Measurements from ENCODE around the gene ZNF70.
"Not testable (repeated sequence)": the region's sequence is repeated elsewhere in the genome, so short reads cannot be mapped to it uniquely, and the experiment has no call there.

The ZNF70 gene

GRCh38 chr22:23745791-23746190 is 5.1 kb downstream of the ZNF70 start:
- DNase-seq, result peak in 1 of 3 donors; percentile 15
- Histone ChIP-seq H3K4me3 (ENCODE audit: control insufficient read depth in 1 of 7, extremely low read depth in 1 of 7, insufficient read depth in 4 of 7, low read depth in 2 of 7, low read length in 6 of 7) (peak overlapping the region in 2 of 7 experiments; percentile 16 to 36), H3K36me3 (ENCODE audit: control insufficient read depth in 4 of 4, insufficient read depth in 4 of 4, low read length in 3 of 4) (peaks cover 12 to 44% (median 30%) of the 10 kb centered on the region in 4 experiments), H3K4me1 (ENCODE audit: control extremely low read depth in 1 of 4, control insufficient read depth in 4 of 4, insufficient read depth in 4 of 4, low read length in 3 of 4) (peaks cover 3 to 31% (median 25%) of the 10 kb centered on the region in 4 experiments), H3K27ac (ENCODE audit: insufficient read depth in 1 of 2, low read depth in 1 of 2, low read length in 2 of 2, poor library complexity in 1 of 2, severe bottlenecking in 2 of 2) (no peak overlapping the region), H3K9me3 (ENCODE audit: control extremely low read depth in 1 of 5, control insufficient read depth in 4 of 5, insufficient read depth in 2 of 5, low read depth in 1 of 5, low read length in 4 of 5) (no peaks in the 10 kb centered on the region), H3K27me3 (replicated peaks in 2 of 5; ENCODE audit: control insufficient read depth in 4 of 5, insufficient read depth in 5 of 5, low read length in 4 of 5) (no peaks in the 10 kb centered on the region)
- WGBS (ENCODE audit: insufficient coverage), result 33% methylated on average over 5 of the region's 6 CpGs
- ChIA-PET CTCF (interaction anchor here (1.0 kb wide), 1 partner anchor 52 kb away, joined by 3 read pairs; no protein-coding TSS in a partner anchor), POLR2A (interaction anchor here (0.6 kb wide), 1 partner anchor 25 kb away, joined by 3 read pairs; no protein-coding TSS in a partner anchor)

- H3K27me3 ChIP-seq (replicated peaks in 2 of 5; ENCODE audit: control insufficient read depth in 4 of 5, insufficient read depth in 5 of 5, low read length in 4 of 5), result no peaks in the 10 kb centered on the region
- DNase-seq, result no peak
- no peak overlapping the region for H3K27ac ChIP-seq (ENCODE audit: insufficient read depth in 1 of 2, low read depth in 1 of 2, low read length in 2 of 2, poor library complexity in 1 of 2, severe bottlenecking in 2 of 2)
- peaks cover 12 to 46% (median 30%) of the 10 kb centered on the region in 4 experiments for H3K36me3 ChIP-seq (ENCODE audit: control insufficient read depth in 4 of 4, insufficient read depth in 4 of 4, low read length in 3 of 4)
- no peak overlapping the region for H3K4me3 ChIP-seq (ENCODE audit: control insufficient read depth in 1 of 7, extremely low read depth in 1 of 7, insufficient read depth in 4 of 7, low read depth in 2 of 7, low read length in 6 of 7)
- H3K9me3 ChIP-seq (ENCODE audit: control extremely low read depth in 1 of 5, control insufficient read depth in 4 of 5, insufficient read depth in 2 of 5, low read depth in 1 of 5, low read length in 4 of 5), result no peaks in the 10 kb centered on the region
- CTCF ChIA-PET, result interaction anchor here (1.7 kb wide), 1 partner anchor 9 kb away, joined by 6 read pairs; no protein-coding TSS in a partner anchor
- whole genome bisulfite sequencing (ENCODE audit: insufficient coverage), result 97% methylated on average over 13 of the region's 14 CpGs
- H3K4me1 ChIP-seq (ENCODE audit: control extremely low read depth in 1 of 4, control insufficient read depth in 4 of 4, insufficient read depth in 4 of 4, low read length in 3 of 4), result peaks cover 2 to 19% (median 12%) of the 10 kb centered on the region in 4 experiments
- POLR2A ChIA-PET, result no interaction called here
Measured at GRCh38 chr22:23744485-23744884, 6.4 kb downstream of the ZNF70 start.

GRCh38 chr22:23744001-23744400 is 6.9 kb downstream of the ZNF70 start:
- CTCF ChIA-PET, result interaction anchor here (1.7 kb wide), 1 partner anchor 8 kb away, joined by 6 read pairs; no protein-coding TSS in a partner anchor
- no peak for DNase-seq
- H3K27ac ChIP-seq (ENCODE audit: insufficient read depth in 1 of 2, low read depth in 1 of 2, low read length in 2 of 2, poor library complexity in 1 of 2, severe bottlenecking in 2 of 2), result no peak overlapping the region
- WGBS (ENCODE audit: insufficient coverage), result 97% methylated on average over 11 of the region's 13 CpGs
- peaks cover 12 to 46% (median 30%) of the 10 kb centered on the region in 4 experiments for H3K36me3 ChIP-seq (ENCODE audit: control insufficient read depth in 4 of 4, insufficient read depth in 4 of 4, low read length in 3 of 4)
- H3K9me3 ChIP-seq (ENCODE audit: control extremely low read depth in 1 of 5, control insufficient read depth in 4 of 5, insufficient read depth in 2 of 5, low read depth in 1 of 5, low read length in 4 of 5), result no peaks in the 10 kb centered on the region
- no peak overlapping the region for H3K4me3 ChIP-seq (ENCODE audit: control insufficient read depth in 1 of 7, extremely low read depth in 1 of 7, insufficient read depth in 4 of 7, low read depth in 2 of 7, low read length in 6 of 7)
- H3K27me3 ChIP-seq (replicated peaks in 2 of 5; ENCODE audit: control insufficient read depth in 4 of 5, insufficient read depth in 5 of 5, low read length in 4 of 5), result no peaks in the 10 kb centered on the region
- peaks cover 2 to 18% (median 11%) of the 10 kb centered on the region in 4 experiments for H3K4me1 ChIP-seq (ENCODE audit: control extremely low read depth in 1 of 4, control insufficient read depth in 4 of 4, insufficient read depth in 4 of 4, low read length in 3 of 4)
- POLR2A ChIA-PET, result no interaction called here

- H3K27ac ChIP-seq (ENCODE audit: insufficient read depth in 1 of 2, low read depth in 1 of 2, low read length in 2 of 2, poor library complexity in 1 of 2, severe bottlenecking in 2 of 2), result no peak overlapping the region
- H3K36me3 ChIP-seq (ENCODE audit: control insufficient read depth in 4 of 4, insufficient read depth in 4 of 4, low read length in 3 of 4), result peaks cover 12 to 46% (median 30%) of the 10 kb centered on the region in 4 experiments
- ChIA-PET POLR2A (no interaction called here), CTCF (no interaction called here)
- 100% methylated on average over 1 of the region's 2 CpGs for WGBS (ENCODE audit: insufficient coverage)
- no peaks in the 10 kb centered on the region for H3K9me3 ChIP-seq (ENCODE audit: control extremely low read depth in 1 of 5, control insufficient read depth in 4 of 5, insufficient read depth in 2 of 5, low read depth in 1 of 5, low read length in 4 of 5)
- no peak for DNase-seq
- H3K4me1 ChIP-seq (ENCODE audit: control extremely low read depth in 1 of 4, control insufficient read depth in 4 of 4, insufficient read depth in 4 of 4, low read length in 3 of 4), result peaks cover 2 to 18% (median 11%) of the 10 kb centered on the region in 4 experiments
- no peaks in the 10 kb centered on the region for H3K27me3 ChIP-seq (replicated peaks in 2 of 5; ENCODE audit: control insufficient read depth in 4 of 5, insufficient read depth in 5 of 5, low read length in 4 of 5)
- H3K4me3 ChIP-seq (ENCODE audit: control insufficient read depth in 1 of 7, extremely low read depth in 1 of 7, insufficient read depth in 4 of 7, low read depth in 2 of 7, low read length in 6 of 7), result no peak overlapping the region
Measured at GRCh38 chr22:23743303-23743705, 7.6 kb downstream of the ZNF70 start.

- peaks cover 12 to 46% (median 30%) of the 10 kb centered on the region in 4 experiments for H3K36me3 ChIP-seq (ENCODE audit: control insufficient read depth in 4 of 4, insufficient read depth in 4 of 4, low read length in 3 of 4)
- no peak overlapping the region for H3K4me3 ChIP-seq (ENCODE audit: control insufficient read depth in 1 of 7, extremely low read depth in 1 of 7, insufficient read depth in 4 of 7, low read depth in 2 of 7, low read length in 6 of 7)
- H3K9me3 ChIP-seq (ENCODE audit: control extremely low read depth in 1 of 5, control insufficient read depth in 4 of 5, insufficient read depth in 2 of 5, low read depth in 1 of 5, low read length in 4 of 5), result no peaks in the 10 kb centered on the region
- no peaks in the 10 kb centered on the region for H3K27me3 ChIP-seq (replicated peaks in 2 of 5; ENCODE audit: control insufficient read depth in 4 of 5, insufficient read depth in 5 of 5, low read length in 4 of 5)
- no peak overlapping the region for H3K27ac ChIP-seq (ENCODE audit: insufficient read depth in 1 of 2, low read depth in 1 of 2, low read length in 2 of 2, poor library complexity in 1 of 2, severe bottlenecking in 2 of 2)
- H3K4me1 ChIP-seq (ENCODE audit: control extremely low read depth in 1 of 4, control insufficient read depth in 4 of 4, insufficient read depth in 4 of 4, low read length in 3 of 4), result peaks cover 2 to 13% (median 6%) of the 10 kb centered on the region in 4 experiments
- 100% methylated on average over 2 of the region's 7 CpGs for WGBS (ENCODE audit: insufficient coverage)
- ChIA-PET CTCF (no interaction called here), POLR2A (no interaction called here)
- DNase-seq, result no peak
Measured at GRCh38 chr22:23742505-23743264, 8.2 kb downstream of the ZNF70 start.

- no peak for DNase-seq
- H3K27me3 ChIP-seq (replicated peaks in 2 of 5; ENCODE audit: control insufficient read depth in 4 of 5, insufficient read depth in 5 of 5, low read length in 4 of 5), result no peaks in the 10 kb centered on the region
- POLR2A ChIA-PET, result interaction anchor here (0.6 kb wide), 1 partner anchor 12 kb away, joined by 4 read pairs; no protein-coding TSS in a partner anchor
- H3K9me3 ChIP-seq (ENCODE audit: control extremely low read depth in 1 of 5, control insufficient read depth in 4 of 5, insufficient read depth in 2 of 5, low read depth in 1 of 5, low read length in 4 of 5), result no peaks in the 10 kb centered on the region
- no peaks in the 10 kb centered on the region for H3K4me1 ChIP-seq (ENCODE audit: control extremely low read depth in 1 of 4, control insufficient read depth in 4 of 4, insufficient read depth in 4 of 4, low read length in 3 of 4)
- H3K4me3 ChIP-seq (ENCODE audit: control insufficient read depth in 1 of 7, extremely low read depth in 1 of 7, insufficient read depth in 4 of 7, low read depth in 2 of 7, low read length in 6 of 7), result no peak overlapping the region
- H3K27ac ChIP-seq (ENCODE audit: insufficient read depth in 1 of 2, low read depth in 1 of 2, low read length in 2 of 2, poor library complexity in 1 of 2, severe bottlenecking in 2 of 2), result no peak overlapping the region
- H3K36me3 ChIP-seq (ENCODE audit: control insufficient read depth in 4 of 4, insufficient read depth in 4 of 4, low read length in 3 of 4), result peaks cover 3 to 19% (median 11%) of the 10 kb centered on the region in 4 experiments
- CTCF ChIA-PET, result interaction anchor here (0.8 to 1.1 kb wide), 4 partner anchors 18 to 123 kb away, joined by 3 read pairs; no protein-coding TSS in a partner anchor
Measured at GRCh38 chr22:23737696-23738095, 13.2 kb downstream of the ZNF70 start.

- H3K36me3 ChIP-seq (ENCODE audit: control insufficient read depth in 4 of 4, insufficient read depth in 4 of 4, low read length in 3 of 4); H3K27ac ChIP-seq (ENCODE audit: insufficient read depth in 1 of 2, low read depth in 1 of 2, low read length in 2 of 2, poor library complexity in 1 of 2, severe bottlenecking in 2 of 2); H3K27me3 ChIP-seq (replicated peaks in 2 of 5; ENCODE audit: control insufficient read depth in 4 of 5, insufficient read depth in 5 of 5, low read length in 4 of 5); POLR2A ChIA-PET; H3K4me3 ChIP-seq (ENCODE audit: control insufficient read depth in 1 of 7, extremely low read depth in 1 of 7, insufficient read depth in 4 of 7, low read depth in 2 of 7, low read length in 6 of 7); H3K4me1 ChIP-seq (ENCODE audit: control extremely low read depth in 1 of 4, control insufficient read depth in 4 of 4, insufficient read depth in 4 of 4, low read length in 3 of 4); H3K9me3 ChIP-seq (ENCODE audit: control extremely low read depth in 1 of 5, control insufficient read depth in 4 of 5, insufficient read depth in 2 of 5, low read depth in 1 of 5, low read length in 4 of 5): not testable (repeated sequence)
- DNase-seq, result peak in 1 of 3 donors; percentile 12
- CTCF ChIA-PET, result interaction anchor here (1.1 to 1.4 kb wide), 2 partner anchors 12 to 22 kb away, joined by 3 read pairs; partner anchors contain the start of gene ZNF70
- 80% methylated on average over 2 of the region's 4 CpGs for WGBS (ENCODE audit: insufficient coverage)
Measured at GRCh38 chr22:23728108-23728507, 22.8 kb downstream of the ZNF70 start.
